ENCODE measurements around the gene MISP3.

The MISP3 gene

DNA sequence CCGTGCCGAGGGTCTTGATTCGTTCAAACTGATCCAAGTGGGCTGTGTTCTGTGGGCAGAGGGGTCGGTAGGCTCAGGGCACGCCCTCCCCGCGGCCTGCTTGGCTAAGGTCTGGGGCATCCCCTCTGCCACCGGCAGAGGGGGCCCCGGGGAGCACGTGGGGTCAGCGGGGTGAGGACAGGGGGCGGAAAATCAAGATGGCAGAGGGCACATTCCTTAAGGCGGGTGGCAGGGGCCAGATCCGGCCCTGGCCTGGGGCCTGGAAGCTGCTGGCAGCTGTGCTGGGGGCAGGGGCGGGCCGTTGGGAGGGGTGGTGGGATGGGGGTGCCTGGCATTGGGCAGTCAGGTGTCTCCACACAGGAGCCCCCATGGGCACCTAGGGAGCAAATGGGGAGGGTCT is 34.3 kb downstream of the MISP3 start:
- DNase-seq: no peak

DNA sequence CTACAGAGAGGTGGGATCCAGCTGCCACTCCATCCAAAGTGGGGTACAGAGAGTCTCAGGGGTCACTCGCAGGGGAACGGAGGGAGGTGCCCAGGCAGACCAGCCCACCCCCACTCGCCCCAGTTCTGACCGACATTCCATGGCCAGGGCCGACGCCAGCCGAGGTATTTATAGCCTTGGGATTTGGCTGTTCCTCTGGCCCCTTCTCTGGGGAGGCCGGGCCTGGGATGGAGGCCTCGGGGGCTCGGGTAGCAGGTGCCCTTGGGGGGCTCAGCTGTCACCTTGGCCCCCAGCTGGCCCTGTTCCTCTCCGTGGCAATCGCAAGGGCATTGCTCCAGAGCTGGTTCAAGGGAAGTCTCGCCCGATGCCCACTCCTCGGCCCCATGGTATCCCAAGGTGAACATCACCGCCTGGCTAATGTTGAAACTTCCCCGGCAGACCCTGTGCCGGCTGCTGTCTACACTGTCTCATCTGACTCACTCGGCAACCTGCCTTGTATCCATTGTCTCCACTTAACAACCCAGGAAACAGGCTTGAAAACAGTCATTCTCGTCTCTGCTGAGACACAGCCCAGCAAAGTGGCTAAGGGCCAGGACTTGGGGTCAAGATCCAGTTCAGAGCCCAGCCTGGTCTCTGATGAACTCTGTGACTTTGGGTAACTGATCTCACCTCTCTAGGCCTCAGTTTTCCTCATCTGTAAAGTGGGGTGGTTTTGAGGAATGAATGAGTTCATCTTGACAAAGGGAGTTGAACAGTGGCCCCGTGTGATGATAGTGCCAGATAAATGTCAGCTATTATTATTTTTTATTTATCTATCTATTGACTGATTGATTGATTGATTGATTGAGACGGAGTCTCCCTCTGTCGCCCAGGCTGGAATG is 35.2 kb downstream of the MISP3 start:
- no peak for DNase-seq

DNA sequence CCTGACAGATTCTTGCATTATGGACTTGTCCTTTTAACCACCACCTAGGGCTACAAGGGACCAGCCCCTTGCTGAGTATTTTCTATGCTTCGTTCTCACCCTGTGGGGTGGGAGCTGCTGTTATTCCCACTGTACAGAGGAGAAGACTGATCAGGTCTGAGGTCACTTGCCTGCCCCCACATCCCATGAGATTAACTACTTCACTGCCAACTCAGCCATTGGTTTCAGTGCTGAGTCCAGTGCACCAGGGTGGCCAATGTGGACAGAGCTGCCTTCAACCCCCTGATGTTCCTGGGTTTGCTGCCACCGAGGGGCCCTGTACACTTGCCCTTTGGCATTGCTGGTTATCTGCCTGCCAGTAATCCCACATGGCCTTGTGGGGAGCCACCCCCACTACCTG is 38.1 kb downstream of the MISP3 start:
- DNase-seq: no peak

DNA sequence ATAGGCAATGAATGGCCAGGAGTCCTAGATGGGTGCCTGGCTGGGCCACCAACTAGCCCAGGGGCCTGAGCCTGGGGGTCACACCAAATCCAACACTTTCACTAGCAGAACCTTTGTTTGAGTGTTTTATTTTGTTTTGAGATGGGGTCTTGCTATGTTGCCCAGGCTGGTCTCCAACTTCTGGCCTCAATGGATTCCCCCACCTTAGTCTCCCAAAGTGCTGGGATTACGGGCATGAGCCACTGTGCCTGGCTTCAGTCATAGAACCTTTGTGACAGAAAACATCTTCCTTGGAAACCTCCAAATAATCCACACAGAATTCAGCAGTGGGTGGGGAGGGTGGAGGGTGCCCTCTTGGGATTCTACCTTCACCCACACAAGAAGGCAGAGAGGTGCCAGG is 38.9 kb downstream of the MISP3 start:
- DNase-seq: no peak

DNA sequence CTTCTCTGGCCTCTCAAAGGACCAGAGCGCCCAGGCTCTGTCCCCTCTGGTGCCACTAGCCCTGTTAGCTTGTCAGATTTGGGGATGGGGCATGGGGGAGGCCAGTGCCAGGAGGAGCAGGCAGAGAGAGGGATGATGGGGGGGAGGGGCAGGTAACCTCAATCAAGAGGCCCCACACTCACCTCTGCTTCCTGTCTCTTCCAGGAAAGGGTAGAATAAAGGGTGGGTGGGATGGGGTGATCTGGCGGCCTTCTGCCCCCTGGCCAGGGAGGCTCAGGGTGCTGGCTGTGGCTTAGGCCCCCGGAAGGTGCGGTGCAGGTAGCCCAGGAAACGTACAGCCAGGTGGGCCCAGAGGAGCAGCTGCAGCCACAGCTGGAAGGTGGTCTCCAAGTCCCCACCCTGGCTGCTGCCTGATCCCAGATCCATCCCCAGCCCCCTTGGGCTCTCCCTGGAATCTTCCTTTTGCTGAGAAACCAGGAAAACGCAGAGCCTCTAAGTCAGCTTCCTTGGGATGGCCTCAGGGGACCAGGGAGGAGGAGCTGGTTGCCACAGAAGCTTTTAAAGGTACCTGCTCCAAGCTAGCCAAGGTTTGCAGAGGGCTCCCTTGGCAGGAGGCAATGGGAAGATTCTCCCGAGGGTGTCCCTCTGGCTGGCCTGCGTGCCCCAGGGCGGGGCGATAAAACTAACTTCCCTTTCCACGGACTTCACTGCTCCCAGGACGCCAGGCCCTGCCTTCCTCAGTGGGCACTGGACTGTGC is 39.6 kb downstream of the MISP3 start:
- DNase-seq: no peak

DNA sequence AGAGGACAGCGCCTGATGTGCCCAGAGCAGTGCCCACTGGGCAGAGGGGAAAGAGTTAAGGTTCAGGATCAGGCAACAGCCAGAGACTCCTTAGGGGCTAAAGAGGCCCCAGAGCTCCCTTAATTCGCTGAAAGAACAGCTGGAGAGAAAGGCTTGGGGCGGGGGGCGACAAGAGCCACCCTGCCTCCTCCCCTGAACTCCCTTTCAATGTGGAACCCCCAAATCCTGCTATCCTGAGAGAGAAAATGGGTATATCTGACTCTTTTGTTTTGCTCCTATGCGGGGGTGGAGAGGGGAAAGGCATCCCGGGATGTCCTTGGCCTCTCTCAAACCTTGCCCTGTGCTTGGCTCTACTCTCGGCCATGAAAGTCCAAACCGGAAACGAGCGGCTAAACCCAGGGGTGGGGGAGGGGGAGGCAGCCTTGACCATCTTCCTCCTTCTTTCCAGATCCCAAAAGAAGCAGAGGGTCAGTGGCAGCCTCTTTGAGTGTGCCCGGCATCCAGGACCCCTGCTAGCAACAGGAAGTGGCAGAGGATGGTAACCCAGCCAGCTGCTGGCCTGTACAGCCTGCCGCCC is 40.3 kb downstream of the MISP3 start:
- DNase-seq: no peak

DNA sequence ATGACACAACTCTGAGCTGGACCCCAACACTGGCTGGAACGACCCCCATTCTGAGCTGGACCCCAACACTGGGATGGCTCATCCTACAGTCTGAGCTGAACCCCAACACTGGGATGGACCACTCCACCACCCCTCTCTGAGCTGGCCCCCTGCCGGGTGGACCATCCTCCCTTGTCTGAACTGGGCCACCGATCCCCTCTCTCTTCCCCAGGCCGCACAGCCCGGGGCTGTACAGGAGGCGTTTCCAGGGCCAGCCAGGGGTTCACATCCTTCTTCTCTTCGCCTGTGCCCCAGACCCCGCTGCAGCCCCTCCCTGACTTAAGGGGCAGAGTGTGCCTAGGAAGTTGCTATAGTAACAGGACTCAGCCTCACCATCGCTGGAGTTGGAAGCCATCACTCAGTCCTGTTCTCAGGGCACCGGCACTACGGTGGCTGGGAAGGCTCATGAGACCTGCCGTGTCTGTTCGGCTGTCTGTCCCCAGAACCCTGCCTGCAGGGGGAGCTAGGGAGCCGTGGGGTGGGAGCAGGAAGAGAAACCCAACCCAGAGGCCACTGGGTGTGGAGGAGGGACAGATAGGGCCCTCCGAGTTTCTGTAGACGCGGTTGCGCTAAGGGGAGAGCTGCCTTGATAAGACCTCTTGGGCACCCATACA is 41.3 kb downstream of the MISP3 start:
- DNase-seq: peak; percentile 85

DNA sequence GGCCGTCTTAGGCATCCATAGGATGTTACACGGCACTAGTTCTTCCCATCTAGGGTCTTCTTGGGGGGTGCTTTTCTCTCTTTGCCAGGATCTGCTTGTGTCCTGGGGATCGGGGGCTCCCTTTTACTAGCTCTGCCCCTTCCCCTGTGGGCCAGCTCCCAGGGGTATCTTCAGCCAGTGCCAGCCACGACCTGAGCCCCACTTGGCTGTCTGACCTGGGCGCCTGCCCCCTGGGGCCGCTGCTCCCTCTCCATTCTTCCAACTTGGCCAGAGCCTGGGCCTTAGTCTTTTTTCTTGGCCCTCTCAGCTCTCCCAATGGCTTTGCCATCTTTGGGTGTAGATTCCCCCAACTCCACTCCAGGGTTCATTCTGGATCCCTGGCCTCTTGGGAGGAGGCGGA is 41.9 kb downstream of the MISP3 start:
- DNase-seq: no peak

DNA sequence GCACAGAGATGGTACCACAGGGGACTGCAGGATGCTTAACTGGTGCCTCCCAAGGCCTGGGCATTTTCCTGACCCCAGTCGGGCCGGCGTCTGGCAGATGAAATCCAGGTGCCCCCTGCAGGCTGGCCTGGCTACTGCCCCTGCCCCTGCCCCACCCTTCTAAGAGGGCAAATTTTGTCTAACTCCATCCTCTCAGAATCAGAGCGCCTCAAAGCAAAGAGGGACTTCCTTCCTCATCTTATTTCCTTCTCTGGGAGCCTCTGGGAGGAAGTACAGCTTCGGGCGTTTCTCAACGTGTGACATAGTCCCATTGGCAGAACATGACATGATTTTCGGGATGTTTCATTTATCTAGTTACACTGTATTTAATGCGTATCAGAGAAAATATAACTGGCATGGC is 42.3 kb downstream of the MISP3 start:
- DNase-seq: peak; percentile 76

DNA sequence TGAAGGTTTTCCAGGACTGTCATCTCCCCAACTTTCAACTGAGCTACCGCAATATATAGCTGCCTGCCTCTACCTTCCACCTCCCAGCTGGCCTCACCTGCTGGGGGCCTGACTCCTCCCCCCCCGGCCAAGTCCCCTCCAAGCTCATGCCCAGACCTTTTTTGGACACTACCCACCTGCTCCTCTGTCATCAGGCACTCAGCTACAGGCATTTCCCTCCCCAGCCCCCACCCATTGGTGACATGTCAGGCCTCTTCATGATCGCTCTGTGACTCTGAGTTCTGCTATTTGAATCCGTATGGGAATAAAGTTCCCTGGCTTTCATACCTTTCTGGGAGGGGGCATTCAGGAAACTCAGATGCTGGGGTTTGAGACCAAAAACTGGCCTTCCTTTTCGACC is 43.2 kb downstream of the MISP3 start:
- DNase-seq: no peak

DNA sequence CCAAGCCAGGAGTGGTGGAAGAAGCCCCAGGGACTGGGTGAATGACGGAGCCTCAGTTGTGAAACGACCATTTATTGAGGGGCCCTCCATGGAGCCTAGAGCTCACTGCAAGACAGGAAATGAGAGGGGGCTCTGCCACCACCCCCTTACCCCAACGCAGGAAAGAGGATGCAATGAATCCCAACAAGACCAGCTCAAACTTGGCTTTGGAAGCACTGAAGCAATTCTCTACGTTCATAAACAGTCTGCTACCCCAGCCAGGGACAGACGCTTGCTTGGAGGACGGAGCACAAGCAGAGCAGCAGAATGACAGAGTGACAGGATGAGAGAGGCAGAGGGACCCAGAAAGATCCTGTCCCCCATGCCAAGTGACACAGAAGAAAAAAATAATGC is 43.9 kb downstream of the MISP3 start:
- no peak for DNase-seq

DNA sequence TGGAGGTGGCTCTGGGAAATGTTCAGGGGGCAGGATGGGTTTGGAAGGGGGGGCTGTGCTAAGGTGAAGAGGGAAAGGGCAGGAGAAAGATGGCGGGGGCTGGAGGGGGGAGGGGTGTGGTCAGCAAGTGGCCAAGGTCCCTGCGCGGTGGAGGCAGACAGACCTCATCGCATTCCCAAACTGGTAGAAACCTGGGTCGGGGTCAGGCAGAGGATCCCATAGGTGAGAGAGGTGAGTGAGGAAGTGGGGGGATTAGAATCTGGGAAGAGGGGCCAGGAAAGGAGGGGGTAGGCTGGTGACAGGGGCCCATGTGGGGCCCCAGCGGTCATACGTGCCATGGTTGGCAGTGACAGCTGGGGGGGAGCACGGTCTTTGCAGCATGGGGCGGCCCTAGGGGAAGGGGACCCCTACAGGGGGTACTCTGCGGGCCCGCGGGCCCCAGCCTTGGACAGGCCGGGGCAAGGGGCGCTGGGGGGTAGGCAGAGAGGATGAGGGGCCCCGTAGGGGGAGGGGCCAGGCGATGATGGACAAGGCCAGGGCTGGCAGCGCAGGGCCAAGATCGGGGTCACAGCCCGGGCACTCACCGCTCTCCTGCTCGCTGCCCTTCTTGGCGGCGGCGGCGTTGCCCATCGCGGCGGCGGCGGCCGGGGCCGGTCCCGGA is 44.5 kb downstream of the MISP3 start:
- DNase-seq: peak; percentile 64

DNA sequence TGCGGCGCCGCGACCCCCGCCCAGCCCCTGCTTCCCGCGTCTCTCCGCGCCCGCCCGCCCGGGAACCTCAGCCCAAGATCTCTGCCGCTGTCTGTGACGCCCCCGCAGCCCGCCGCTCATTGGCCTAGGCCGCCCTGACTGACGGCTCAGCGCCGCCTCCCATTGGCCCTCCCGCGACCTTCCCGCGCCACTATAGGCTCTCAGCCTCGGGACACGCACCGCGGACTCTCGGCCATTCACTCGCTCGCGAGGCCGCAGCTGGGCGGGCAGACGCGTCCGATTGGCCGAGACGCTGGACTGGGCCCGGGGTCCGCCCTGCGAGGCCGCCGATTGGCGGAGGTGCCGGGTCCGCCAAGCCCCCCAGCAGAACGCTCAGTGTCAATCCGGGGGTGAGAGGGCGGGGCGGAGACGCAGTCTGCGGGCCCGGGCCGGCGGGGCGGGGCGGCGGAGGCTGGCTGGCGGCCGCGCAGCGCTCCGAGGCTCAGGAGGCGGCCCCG is 45.1 kb downstream of the MISP3 start, which contains the start of gene PRKACA:
PRKACA (minus strand) TSS at position 95 of the 497 bp plus-strand sequence. CDS start 215 bp downstream, outside the sequence.
- DNase-seq: peak; percentile 98

DNA sequence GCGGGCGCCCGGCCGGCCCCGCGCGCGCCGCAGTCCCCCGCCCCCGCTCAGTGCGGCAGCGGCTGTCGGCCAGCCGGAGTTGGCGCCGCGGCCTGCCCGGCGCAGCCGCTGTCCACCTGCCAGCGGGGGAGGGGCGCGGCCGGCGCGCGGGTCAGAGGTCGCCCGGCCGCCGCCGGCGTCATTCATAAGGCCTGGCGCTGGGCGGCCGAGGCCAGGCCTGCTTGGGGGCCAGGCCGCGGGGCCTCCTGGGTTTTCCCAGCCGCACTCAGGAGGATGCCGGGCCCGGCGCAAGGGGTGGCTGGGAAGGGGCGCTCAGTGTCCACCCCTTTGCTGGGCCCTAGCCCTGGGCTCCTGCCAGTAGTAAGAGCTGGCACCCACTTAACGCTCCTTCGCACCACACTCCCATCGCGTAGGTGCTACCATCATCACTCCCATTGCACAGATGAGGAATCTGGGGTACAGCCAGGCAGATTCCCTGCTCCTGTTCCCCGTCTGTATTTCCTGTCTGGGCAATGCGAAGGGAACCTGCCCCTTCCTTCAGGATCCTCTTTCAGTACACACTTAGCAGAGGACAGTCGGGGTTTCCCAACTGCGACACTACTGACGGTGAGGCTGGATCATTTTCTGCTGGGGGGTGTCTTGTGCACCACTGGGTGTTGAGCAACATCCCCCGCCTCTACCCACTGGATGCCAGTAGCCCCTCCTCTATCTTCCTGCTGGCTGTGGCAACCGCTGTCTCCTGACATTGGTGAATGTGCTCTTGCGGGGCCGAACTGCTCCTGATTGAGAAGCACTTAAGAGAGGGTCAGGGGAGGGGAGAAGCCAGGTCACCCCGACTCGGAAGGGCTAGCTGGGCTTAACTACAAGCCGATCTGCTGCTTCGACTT is 45.8 kb downstream of the MISP3 start:
- DNase-seq: peak; percentile 62

DNA sequence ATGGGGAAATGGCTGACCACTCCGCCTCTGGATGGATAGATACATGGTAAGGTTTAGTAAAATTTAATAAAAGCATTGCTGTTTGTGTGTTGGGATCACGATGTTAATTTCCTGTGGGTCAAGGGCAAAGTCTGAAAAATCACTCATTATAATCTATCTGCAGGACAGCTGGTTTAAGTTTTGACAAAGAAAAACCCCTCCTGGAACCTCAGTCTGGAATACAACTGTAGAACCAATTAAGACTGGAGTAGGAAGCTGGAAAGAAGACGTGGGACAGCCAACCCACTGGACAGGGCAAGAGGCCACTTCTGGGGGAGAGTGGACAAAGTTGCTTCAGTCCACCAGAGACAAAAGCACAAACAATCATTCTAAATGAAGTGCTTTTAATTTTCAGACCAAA is 46.6 kb downstream of the MISP3 start:
- DNase-seq: no peak

DNA sequence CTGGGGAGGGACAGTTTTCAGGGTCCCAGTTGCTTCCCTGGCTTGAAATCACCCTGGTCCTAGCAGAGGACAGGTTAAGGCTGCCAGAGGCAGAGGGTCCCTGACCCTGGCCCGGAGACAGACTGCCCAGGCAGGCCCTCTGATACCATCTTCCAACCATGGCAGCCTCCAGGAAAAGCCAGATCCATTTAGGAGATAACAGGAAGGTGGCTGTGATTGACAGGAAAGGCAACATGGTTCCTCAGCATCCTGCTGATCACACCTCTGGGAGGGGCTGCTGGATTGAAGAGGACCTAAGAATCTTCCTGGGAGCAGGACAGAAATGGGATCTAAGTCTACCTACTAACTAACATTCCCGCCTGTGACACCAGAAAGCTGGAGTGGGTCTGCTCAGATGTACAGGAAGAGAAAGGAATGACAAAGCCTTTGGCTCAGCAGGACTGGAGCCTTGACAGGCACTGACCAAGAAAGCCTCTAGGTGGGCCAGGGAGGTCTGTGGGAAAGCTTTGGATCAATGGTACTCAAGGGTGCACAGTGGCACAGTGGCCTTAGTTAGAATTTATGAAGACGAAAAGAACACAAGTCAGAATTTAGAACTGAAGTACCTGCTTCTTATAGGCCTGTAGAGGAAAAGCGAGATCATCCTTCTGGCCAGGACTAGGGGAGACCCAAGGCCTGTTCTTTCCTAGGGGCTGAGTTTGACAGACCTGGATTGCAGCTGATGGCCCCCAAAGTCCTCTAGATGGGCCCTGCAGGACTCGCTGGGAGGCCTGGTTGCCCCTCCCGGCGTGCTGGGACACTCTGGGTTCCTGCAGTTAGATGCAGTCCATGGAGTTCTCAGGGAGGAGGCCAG is 47.3 kb downstream of the MISP3 start:
- no peak for DNase-seq

DNA sequence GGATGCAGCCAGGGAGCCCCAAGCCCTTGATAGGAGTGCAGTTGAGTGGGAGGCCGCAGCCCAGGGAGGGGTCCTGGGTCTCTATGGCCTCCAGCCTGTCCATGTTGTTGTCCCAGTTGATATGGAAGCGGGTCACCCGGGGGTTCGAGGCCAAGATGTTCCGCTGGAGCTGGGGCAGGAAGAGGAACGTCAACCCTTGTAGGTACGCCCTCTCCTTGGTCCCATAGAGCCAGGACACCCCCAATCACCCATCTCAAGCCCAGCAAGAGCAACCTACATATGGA is 47.9 kb downstream of the MISP3 start:
- no peak for DNase-seq

DNA sequence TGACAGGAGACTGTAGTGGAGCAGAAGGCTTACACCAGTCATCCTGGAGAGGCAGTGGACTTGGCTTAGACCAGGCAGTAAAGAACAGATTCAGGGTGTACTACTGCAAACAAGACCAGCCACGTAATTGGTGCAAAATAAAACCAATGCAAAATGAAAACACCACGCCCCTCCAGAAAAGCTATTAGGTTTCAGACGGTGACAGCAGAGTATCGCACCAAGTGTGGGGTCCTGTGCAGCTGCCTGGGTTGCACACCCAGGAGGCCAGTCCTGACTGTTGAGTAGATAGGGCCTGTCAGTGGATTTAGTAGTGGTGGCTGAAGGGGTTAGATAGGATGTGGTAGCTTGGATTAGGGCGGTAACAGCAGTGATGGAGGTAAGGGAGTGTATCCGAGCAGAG is 50.3 kb downstream of the MISP3 start:
- no peak for DNase-seq

Data from activated CD8-positive, alpha-beta memory T cell treated with anti-CD3 and anti-CD28 coated beads, Interleukin-2, amount 50 U/mL, for 48 hours (primary cell).